Peyer's patch (tissue), 4 donors: ENCODE measurements around the gene GMPPA. TPM values are rescaled to one million over a fixed set of nuclear protein-coding genes. Genes with fewer than 3 reads are reported as not detected.

Experiments
- DNase-seq, 3 donors: peaks; one replicate each; pipeline ENCODE4 v3.0.0-alpha.2; 2017 to 2019
- H3K27ac ChIP-seq, 4 donors: fragments of 200-600 bp; sonication (generic); one replicate each; pipeline ENCODE4 v1.5.1; 2016 to 2019
- H3K27me3 ChIP-seq, 2 donors: fragments of 200-600 bp; sonication (generic); one replicate each; pipeline ENCODE4 v1.5.1; 2019
- H3K36me3 ChIP-seq, 3 donors: fragments of 200-600 bp; sonication (generic); one replicate each; pipeline ENCODE4 v1.5.1; 2016 to 2019
- H3K4me1 ChIP-seq, 4 donors: fragments of 200-600 bp; sonication (generic); one replicate each; pipeline ENCODE4 v1.5.1; 2016 to 2019
- H3K4me3 ChIP-seq, 4 donors: fragments of 200-600 bp; sonication (generic); 1 replicate in 3 of 4; 2 replicates in 1 of 4; pipeline ENCODE4 v1.5.1; 2016 to 2019; ENCODE audit warnings: mild to moderate bottlenecking in 1 of 4
- H3K9me3 ChIP-seq, 4 donors: fragments of 200-600 bp; sonication (generic); one replicate each; pipeline ENCODE4 v1.5.1; 2016 to 2019; ENCODE audit warnings: mild to moderate bottlenecking in 1 of 4
- CTCF ChIP-seq, 6 experiments: fragments of 450-650 bp in 4 of 6; fragments of 200-600 bp in 2 of 6; sonication (generic) in 1 of 6; IDR thresholded peaks; one replicate each; pipeline ENCODE4 v1.5.1; 2017 to 2019; ENCODE audit warnings: antibody characterized with exemption in 6 of 6, mild to moderate bottlenecking in 3 of 6, moderate library complexity in 1 of 6
- POLR2A ChIP-seq, 2 donors: fragments of 450-650 bp; IDR thresholded peaks; one replicate each; pipeline ENCODE4 v1.5.1; 2017; ENCODE audit warnings: antibody characterized with exemption in 2 of 2, mild to moderate bottlenecking in 2 of 2, moderate library complexity in 2 of 2
- total RNA-seq, 4 donors: library from RNA; depleted of rRNA; stranded (reverse); fragments of >200 nt; gene quantifications; one replicate each; pipeline ENCODE4 v1.1.0, GENCODE V29; 2016

GMPPA gene
- total RNA-seq, 4 donors from 2014 or later = 35.0 to 69.6 (median 38.9) TPM

GRCh38 chr2:219478916-219479315 lies 19.8 kb upstream of the GMPPA start:
- Histone ChIP-seq H3K4me3 (no peak overlapping the region), H3K27me3 (peaks cover 0 to 6% of the 10 kb centered on the region in 2 donors), H3K27ac (no peak overlapping the region), H3K36me3 (no peaks in the 10 kb centered on the region), H3K4me1 (peaks cover 0 to 2% (median under 1%) of the 10 kb centered on the region in 4 donors), H3K9me3 (no peaks in the 10 kb centered on the region)
- TF ChIP-seq POLR2A (IDR thresholded peaks at IDR 0.05) (no peak), CTCF (IDR thresholded peaks at IDR 0.05) (no peak)
- no peak for DNase-seq

GRCh38 chr2:219480004-219480403 lies 18.7 kb upstream of the GMPPA start:
- H3K27me3 ChIP-seq = peaks cover 0 to 17% of the 10 kb centered on the region in 2 donors
- H3K36me3 ChIP-seq = no peaks in the 10 kb centered on the region
- DNase-seq = no peak
- H3K9me3 ChIP-seq = no peaks in the 10 kb centered on the region
- no peak overlapping the region for H3K4me3 ChIP-seq
- TF ChIP-seq POLR2A (IDR thresholded peaks at IDR 0.05) (no peak), CTCF (IDR thresholded peaks at IDR 0.05) (no peak)
- H3K27ac ChIP-seq = no peak overlapping the region
- peaks cover 0 to 12% (median 9%) of the 10 kb centered on the region in 4 donors for H3K4me1 ChIP-seq

GRCh38 chr2:219482674-219483405 lies 15.9 kb upstream of the GMPPA start:
- no peak overlapping the region for H3K27ac ChIP-seq
- no peaks in the 10 kb centered on the region for H3K9me3 ChIP-seq
- DNase-seq = no peak
- no peak overlapping the region for H3K4me3 ChIP-seq
- no peak for TF ChIP-seq POLR2A (IDR thresholded peaks at IDR 0.05)
- no peak for TF ChIP-seq CTCF (IDR thresholded peaks at IDR 0.05)
- H3K4me1 ChIP-seq = peaks cover 0 to 13% (median 9%) of the 10 kb centered on the region in 4 donors
- peaks cover 0 to 23% of the 10 kb centered on the region in 2 donors for H3K27me3 ChIP-seq
- no peaks in the 10 kb centered on the region for H3K36me3 ChIP-seq

- Histone ChIP-seq H3K27ac (no peak overlapping the region), H3K9me3 (no peaks in the 10 kb centered on the region), H3K4me1 (peaks cover 0 to 13% (median 9%) of the 10 kb centered on the region in 4 donors), H3K36me3 (no peaks in the 10 kb centered on the region), H3K4me3 (peak overlapping the region in 2 of 4 donors; percentile 21 to 28), H3K27me3 (peaks cover 0 to 23% of the 10 kb centered on the region in 2 donors)
- no peak for DNase-seq
- no peak for TF ChIP-seq CTCF (IDR thresholded peaks at IDR 0.05)
- TF ChIP-seq POLR2A (IDR thresholded peaks at IDR 0.05) = no peak
Observed at GRCh38 chr2:219483451-219484342, 15.0 kb upstream of the GMPPA start.

- Histone ChIP-seq H3K36me3 (no peaks in the 10 kb centered on the region), H3K27ac (no peak overlapping the region), H3K4me3 (peak overlapping the region in 3 of 4 donors; percentile 21 to 28 (median 22)), H3K9me3 (no peaks in the 10 kb centered on the region), H3K27me3 (peaks cover 0 to 23% of the 10 kb centered on the region in 2 donors), H3K4me1 (peaks cover 0 to 13% (median 9%) of the 10 kb centered on the region in 4 donors)
- TF ChIP-seq POLR2A (IDR thresholded peaks at IDR 0.05) (no peak), CTCF (IDR thresholded peaks at IDR 0.05) (no peak)
- DNase-seq = no peak
Observed at GRCh38 chr2:219484343-219485200, 14.1 kb upstream of the GMPPA start.
